ENCODE results near the gene SNRNP70.

Gene SNRNP70

DNA sequence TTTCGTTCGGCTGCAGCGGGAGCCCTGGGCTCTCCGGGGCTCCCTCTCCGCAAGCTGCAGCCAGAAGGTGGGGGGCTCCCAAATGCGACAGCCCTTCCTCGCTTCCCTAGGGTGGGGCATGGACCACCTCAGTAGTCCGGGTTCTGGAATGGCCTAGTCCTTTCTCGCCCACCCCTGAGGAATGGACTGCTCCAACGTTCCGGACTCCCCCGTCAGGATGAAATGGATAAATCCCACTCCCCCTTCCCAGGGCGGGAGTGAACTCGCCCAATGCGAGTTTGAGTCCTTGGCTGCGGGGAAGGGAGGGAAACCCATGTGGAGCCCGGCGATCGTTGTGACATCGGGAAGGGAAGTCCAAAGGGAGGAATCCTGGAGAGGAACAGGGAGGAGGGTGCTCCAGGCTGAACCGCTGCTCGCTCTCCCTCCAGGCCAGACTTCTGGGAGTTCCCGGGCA is 64.4 kb downstream of the SNRNP70 start:
- DNase-seq = no peak

DNA sequence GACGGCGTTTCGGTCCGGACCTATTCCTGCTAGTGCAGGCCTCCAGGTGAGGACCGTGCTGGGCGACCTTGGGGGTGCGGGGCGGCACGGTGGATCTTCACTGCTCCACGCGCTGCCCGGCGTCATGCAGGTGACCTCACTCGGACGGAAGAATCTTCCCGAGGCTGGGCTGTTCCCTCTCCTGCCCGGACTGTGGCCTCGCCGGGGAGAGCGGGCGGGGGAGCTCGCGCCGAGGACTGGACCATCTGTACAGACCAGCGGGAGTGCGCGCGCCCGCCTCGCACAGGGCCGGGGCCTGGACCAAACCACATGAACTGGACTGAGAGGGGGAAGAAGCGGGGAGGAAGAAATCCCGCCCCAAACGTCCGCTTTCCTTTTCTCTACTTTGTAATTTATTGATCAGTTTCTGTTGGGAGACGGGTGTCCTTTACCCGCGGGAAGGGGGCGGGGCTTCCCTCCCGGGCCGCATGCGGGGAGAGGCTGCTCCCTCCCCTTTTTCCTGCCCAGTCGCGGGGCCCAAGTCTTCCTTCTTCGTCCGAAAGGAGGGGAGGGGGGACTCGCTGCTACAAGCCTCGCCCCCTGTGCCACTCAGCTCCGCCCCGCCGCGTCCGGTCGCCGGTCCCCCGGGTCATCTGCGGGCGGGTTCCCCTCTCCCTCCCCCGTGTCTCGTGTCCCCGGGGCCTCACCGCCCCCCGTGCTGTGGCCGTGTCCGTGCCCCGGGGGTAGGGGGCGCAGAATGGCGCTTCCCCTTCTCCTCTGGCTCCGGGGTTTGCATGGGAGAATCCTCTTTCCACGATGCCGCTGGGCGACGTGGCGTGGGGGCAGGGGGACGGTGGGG is 65.1 kb downstream of the SNRNP70 start:
- peak; percentile 62 for DNase-seq

DNA sequence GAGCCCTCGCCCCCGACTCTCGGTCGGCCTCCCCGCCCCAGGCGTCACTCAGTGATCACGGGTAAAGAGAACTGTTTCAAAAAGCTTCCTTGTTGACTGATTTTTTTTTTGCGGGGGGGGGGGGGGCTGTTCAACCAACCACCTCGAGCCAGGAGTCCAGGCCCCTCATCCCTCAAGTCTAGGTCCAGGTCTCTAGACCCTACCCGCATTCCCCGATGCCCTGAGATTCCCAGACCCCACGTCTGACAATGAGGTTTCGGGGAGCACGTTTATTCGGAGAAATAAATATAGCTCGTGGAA is 65.6 kb downstream of the SNRNP70 start:
- DNase-seq = no peak

DNA sequence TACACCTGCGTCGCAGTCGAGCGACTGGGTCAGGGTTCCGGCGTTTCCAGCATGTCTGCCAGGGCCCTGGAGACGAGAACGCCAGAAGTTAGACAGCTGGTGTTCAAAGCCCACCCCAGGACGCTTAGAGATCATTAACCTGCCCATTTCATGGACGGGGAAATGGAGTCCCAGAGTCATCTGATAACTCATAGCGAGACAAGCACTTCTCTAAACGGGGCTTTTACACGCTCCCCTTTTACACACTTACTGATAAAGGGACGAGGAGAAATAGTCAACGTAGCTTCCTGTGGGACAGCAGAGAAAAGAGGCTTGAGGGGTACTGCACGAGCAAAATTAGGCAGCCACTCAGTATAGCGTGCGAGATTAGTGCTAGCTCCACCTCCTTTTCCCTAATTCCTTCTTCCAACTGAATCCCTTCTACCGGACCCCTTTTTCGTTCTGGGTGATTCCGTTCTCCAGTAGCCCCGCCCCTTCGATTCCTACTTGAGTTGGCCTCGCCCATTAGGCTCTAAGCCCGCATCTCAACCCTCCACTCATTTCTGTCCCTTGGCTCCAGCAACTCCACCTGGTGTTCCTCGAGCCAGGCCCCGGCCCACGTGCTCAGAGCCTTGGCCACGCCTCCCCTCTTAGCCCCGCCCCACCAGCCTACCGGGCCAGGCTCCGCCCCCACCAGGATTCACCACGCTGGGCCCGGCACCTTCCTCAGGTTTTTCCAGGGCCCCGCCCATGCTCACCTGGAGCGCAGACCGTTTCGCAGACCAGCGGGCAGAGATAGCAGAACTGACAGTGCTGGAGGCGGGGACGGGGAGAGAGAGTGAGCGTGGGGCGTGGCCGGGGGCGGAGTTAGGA is 66.2 kb downstream of the SNRNP70 start:
- peak; percentile 73 for DNase-seq

DNA sequence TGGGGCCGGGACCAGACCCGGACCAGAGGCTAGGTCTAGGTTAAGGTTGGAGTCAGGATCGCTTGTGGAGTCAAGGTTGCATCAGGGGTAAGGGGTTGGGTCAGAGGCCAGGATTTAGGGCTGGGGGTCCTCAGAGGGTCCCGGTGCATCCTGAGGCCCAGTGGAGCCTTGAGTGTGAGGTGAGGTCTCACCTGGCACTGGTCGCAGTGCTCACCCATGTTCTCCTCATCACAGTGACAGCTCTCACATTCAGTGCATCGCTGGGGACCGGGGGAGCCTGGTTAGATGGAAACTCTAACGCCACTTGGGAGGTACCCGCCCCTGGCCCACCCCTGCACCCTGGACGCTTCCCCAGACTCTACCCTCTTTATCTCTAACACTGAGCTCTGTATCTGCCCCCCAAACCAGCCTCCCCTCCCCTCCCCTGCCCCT is 66.9 kb downstream of the SNRNP70 start:
- no peak for DNase-seq

DNA sequence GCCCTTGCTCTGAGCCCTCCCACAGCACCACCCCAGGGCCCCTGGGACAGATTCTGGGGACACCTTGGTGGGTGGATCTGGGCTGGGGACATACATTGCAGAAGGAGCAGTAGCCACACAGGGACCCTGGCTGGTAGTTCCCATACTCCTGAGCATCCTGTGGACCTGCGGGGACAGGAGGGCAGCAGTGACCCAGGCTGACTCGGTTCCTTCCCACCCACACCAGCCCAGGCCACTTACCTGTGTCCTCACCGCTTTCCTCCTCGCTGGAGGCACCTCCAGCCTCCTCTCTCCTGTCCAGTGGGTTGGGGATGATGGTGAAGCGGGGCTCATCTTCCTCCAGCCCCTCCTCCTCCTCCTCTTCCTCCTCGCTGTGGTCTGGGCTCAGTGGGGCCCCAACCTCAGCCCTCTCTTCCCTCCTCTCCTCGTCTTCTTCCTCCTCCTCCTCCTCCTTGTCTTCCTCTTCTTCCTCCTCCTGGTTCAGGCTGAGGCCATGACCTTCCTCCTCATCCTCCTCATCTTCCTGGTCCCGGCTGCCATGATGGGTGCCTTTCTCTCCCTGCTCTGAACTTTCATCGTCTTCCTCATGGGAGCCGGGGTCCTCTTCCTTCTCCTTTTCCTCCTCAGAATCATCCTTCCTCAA is 68.0 kb downstream of the SNRNP70 start:
- DNase-seq = no peak

DNA sequence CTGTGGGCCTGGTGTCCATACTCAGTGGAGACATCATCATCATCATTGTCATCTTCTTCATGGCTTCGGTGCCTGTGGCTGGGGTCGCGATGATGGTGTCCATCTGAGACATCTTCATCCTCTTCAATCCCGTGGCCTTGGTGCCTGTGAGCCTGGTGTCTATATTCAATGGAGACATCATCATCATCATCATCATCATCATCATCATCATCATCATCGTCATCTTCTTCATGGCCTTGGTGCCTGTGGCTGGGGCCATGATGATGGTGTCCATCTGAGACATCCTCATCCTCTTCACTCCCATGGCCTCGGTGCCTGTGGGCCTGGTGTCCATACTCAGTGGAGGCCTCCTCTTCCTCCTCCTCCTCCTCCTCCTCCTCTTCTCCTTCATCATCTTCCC is 69.0 kb downstream of the SNRNP70 start:
- no peak for DNase-seq

DNA sequence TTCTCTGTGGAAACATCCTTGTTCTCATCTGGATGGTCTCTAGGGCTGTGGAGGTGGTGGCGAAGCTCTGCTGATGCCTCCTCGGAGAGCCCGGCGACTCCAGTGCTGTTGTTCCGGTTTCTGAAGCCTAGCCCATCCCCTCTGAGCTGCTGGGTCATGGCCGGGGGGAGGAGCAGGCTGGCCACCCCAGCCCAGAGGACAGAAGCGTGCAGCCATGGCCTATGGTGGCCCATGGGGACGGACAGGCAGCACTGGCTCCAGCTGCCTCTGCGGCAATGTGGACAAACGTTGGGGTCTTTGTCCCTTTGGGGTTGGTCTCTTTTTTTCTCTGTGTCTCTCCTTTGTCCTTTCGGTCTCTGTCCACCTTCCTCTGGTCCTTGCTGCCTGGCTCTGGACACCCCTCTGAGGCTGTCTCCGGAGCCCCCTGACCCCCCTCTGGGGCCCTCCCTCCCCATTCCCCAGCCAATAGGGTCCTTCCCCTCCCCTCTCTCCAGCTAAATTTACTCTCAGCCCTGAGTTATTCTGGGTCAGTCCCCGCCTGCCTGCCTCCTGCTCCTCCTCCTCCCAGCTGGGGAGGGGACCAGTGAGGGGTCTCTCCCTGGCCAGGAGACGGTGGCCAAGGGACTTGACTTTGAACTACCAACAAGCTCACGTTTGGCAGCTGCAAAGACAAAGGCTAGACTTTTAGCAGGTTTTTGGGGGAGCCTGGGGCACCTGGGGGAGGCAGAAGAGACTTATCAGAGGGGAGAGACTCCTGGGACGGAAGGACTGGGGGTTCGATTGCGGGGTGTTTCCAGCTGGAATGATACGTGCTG is 70.0 kb downstream of the SNRNP70 start, which contains the start of gene HRC:
Gene HRC, minus strand, starts transcription at position 392 of the 815 bp plus-strand sequence. Its CDS starts 159 bp downstream, at position 233.
- no peak for DNase-seq

DNA sequence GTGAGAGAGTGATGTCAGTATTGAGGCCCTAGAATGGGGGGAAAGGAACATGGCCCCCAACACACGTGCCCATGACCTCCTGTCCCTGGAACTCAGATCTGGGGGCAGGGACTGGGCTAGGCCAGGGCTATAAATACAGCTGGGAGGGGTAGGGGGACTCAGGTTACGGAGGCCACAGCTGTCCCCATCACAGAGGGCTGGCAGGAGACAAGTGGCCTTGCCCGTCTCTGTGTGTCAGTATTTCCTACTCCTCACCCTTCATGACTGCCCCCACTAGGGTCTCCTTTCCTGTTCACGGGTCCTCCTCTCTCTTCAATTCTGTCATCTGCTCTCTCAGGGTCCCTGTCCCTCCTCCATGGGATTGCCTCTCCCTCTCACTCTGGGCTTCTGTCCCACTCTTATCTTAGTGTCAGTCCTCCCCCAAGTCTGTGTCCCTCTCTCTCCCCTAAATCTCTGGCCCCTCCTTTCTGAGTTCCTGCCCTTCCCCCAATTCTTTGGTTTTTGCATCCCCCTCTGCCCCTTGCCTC is 70.6 kb downstream of the SNRNP70 start:
- DNase-seq = no peak

DNA sequence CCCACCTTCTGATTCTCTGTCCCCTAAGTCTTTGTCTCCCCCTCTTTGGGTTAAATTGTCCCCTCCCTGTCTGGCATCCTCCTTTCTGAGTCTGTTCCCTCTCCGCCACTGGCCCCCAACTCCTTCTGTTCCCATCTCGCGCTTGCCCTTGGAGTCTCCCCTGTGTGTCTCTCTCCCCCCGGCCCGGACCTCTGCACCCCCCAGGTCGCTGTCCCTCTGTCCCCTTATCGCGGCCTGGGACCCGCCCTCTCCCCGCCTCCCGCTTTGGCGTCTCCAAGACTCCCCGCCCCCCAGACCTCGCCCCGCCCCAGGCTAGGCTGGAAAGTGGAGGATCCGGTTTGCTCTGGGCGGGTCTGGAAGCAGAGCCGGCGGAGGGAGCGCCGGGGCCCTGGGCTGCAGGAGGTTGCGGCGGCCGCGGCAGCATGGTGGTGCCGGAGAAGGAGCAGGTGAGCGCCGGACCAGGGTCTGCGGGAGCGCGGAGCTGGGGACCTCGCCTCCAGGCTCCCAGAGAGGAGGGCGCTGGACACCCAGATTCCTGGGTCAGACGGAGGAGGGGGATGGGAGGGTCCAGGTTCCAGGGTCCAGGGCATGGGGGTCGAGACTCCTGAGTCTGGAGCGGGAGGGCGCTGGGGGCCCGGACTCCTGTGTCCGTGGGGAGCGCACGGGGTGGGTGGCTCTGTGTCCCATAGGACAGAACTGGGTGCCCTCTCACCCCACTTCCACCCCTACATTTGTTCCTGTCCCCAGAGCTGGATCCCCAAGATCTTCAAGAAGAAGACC is 72.4 kb downstream of the SNRNP70 start, which contains the start of gene TRPM4:
Gene TRPM4, plus strand, starts transcription at position 348 of the 780 bp plus-strand sequence. Its CDS starts 75 bp downstream, at position 423.
- peak; percentile 78 for DNase-seq

Measured in stimulated activated CD8-positive, alpha-beta memory T cell treated with anti-CD3 and anti-CD28 coated beads, Interleukin-4, amount 100 ng/mL, for 48 hours (primary cell).